HepG2 (cell line): ENCODE data around the gene MFAP2.

Source experiments
- CTCF ChIP-seq: sonication (generic); formaldehyde crosslinking; IDR thresholded peaks from 2 replicates; pipeline ENCODE4 v1.5.0; 2020; ENCODE audit warnings: mild to moderate bottlenecking, missing genetic modification reagents, moderate library complexity
- IRF1 ChIP-seq: sonication (generic); formaldehyde crosslinking; IDR thresholded peaks from 2 replicates; pipeline ENCODE4 v1.4.0; 2020; ENCODE audit warnings: low read depth, mild to moderate bottlenecking, missing genetic modification reagents
- SMAD3 ChIP-seq: sonication (generic); formaldehyde crosslinking; IDR thresholded peaks from 2 replicates; pipeline ENCODE4 v1.4.0; 2020; ENCODE audit warnings: missing genetic modification reagents
- SP5 ChIP-seq: IDR thresholded peaks from 2 replicates; pipeline ENCODE4 v1.6.1; 2016; ENCODE audit warnings: low read depth, borderline replicate concordance
- TRAFD1 ChIP-seq: sonication (generic); formaldehyde crosslinking; IDR thresholded peaks from 2 replicates; pipeline ENCODE4 v1.5.1; 2020; ENCODE audit warnings: missing genetic modification reagents, mild to moderate bottlenecking, borderline replicate concordance

GRCh38 chr1:17008208-17008855 lies 27.9 kb upstream of the MFAP2 start:
- TF ChIP-seq IRF1 (CRISPR knock-in tag) (no peak), SMAD3 (no peak), TRAFD1 (no peak), SP5 (CRISPR knock-in tag) (no peak), CTCF (no peak)
